PC-3 (cell line): ENCODE measurements around the gene CTBP2. TPM values are rescaled to one million over a fixed set of nuclear protein-coding genes. Genes with fewer than 3 reads are reported as not detected.

ENCODE experiments used
- ATAC-seq: fragments of 200-7000 bp; cut with Tn5 transposase; 2 replicates; pipeline ENCODE4 v1.9.1; 2020; ENCODE audit warnings: mild to moderate bottlenecking, moderate library complexity
- BruUV-seq: library from RNA; stranded (reverse); fragments of 400-500 nt; replicated peaks from 2 replicates; lab custom pipeline; 2021; lab: Mats Ljungman, UMichigan
- CTCF ChIA-PET: fragments of 300-600 bp; sonication (Branson Sonifier 250); formaldehyde crosslinking; loops from one replicate; lab custom pipeline; 2022; ENCODE audit warnings: antibody characterized with exemption; lab: Charles Lee
- POLR2A ChIA-PET: fragments of 300-600 bp; sonication (Branson Sonifier 250); formaldehyde crosslinking; loops from one replicate; lab custom pipeline; 2022; ENCODE audit warnings: antibody characterized with exemption; ENCODE audit not compliant: unreplicated experiment; lab: Charles Lee
- DNase-seq: peaks from one replicate; pipeline ENCODE4 v3.0.0-alpha.2; 2015
- H2AFZ ChIP-seq: fragments of 300-600 bp; sonication (generic); 2 replicates; pipeline ENCODE4 v1.6.0; 2016; ENCODE audit warnings: antibody characterized with exemption, low read length
- H3F3A ChIP-seq: fragments of 300-600 bp; sonication (generic); one replicate; pipeline ENCODE4 v1.6.0; 2017; ENCODE audit warnings: antibody characterized with exemption, low read length, control low read depth, mild to moderate bottlenecking; ENCODE audit not compliant: unreplicated experiment
- H3K27ac ChIP-seq: fragments of 300-600 bp; sonication (generic); 2 replicates; pipeline ENCODE4 v1.5.1; 2016; ENCODE audit warnings: mild to moderate bottlenecking, low read length
- H3K27me3 ChIP-seq: fragments of 300-600 bp; sonication (generic); 2 replicates; pipeline ENCODE4 v1.6.1; 2016; ENCODE audit warnings: low read length, mixed read lengths
- H3K36me3 ChIP-seq: fragments of 300-600 bp; sonication (generic); 2 replicates; pipeline ENCODE4 v1.6.1; 2016; ENCODE audit warnings: low read depth, mixed run types, low read length, mixed read lengths
- H3K4me1 ChIP-seq: fragments of 300-600 bp; sonication (generic); 2 replicates; pipeline ENCODE4 v1.5.1; 2016; ENCODE audit warnings: low read length; ENCODE audit not compliant: insufficient read depth
- H3K4me2 ChIP-seq: fragments of 300-600 bp; sonication (generic); 2 replicates; pipeline ENCODE4 v1.6.0; 2016; ENCODE audit warnings: low read length
- H3K4me3 ChIP-seq: fragments of 300-600 bp; sonication (generic); 2 replicates; pipeline ENCODE4 v1.5.1; 2016; ENCODE audit warnings: mild to moderate bottlenecking, low read length, mixed read lengths
- H3K79me2 ChIP-seq: fragments of 300-600 bp; sonication (generic); 2 replicates; pipeline ENCODE4 v1.6.1; 2017; ENCODE audit warnings: low read length, mixed read lengths
- H3K9ac ChIP-seq: fragments of 300-600 bp; sonication (generic); 2 replicates; pipeline ENCODE4 v1.6.0; 2016; ENCODE audit warnings: mild to moderate bottlenecking, low read length
- H3K9me2 ChIP-seq: fragments of 300-600 bp; sonication (generic); replicated peaks from 2 replicates; pipeline ENCODE4 v1.6.1; 2016; ENCODE audit warnings: mixed run types, low read length, mixed read lengths
- H3K9me3 ChIP-seq: fragments of 300-600 bp; sonication (generic); 2 replicates; pipeline ENCODE4 v1.6.1; 2016; ENCODE audit warnings: low read length, mixed read lengths
- H4K20me1 ChIP-seq: fragments of 300-600 bp; sonication (generic); 2 replicates; pipeline ENCODE4 v1.6.1; 2016; ENCODE audit warnings: low read length, mixed read lengths
- CTCF ChIP-seq: fragments of 300-600 bp; sonication (generic); conservative IDR thresholded peaks from 2 replicates; pipeline ENCODE4 v1.5.1; 2017; ENCODE audit warnings: antibody characterized with exemption, low read depth, mild to moderate bottlenecking, low read length
- EZH2 ChIP-seq: fragments of 300-600 bp; sonication (generic); IDR thresholded peaks from one replicate; pipeline ENCODE4 v1.6.1; 2017; ENCODE audit warnings: antibody characterized with exemption, mild to moderate bottlenecking, low read length; ENCODE audit not compliant: unreplicated experiment
- EZH2phosphoT487 ChIP-seq: fragments of 300-600 bp; sonication (generic); IDR thresholded peaks from 2 replicates; pipeline ENCODE4 v1.6.1; 2018; ENCODE audit warnings: mild to moderate bottlenecking, antibody characterized with exemption, low read length, borderline replicate concordance
- intact Hi-C: fragments of 100-400 bp; cut with micrococcal nuclease; formaldehyde crosslinking; loops from 2 replicates; pipeline ENCODE4 v1.9.0; 2023
- total RNA-seq: library from RNA; depleted of rRNA; stranded (reverse); fragments of >200 nt; gene quantifications from 2 replicates; pipeline ENCODE4 v1.2.3, GENCODE V29; 2014

Gene CTBP2
- total RNA-seq, 1 experiment from 2014 or later, result 78.9 TPM

- no peak for ATAC-seq
- intact Hi-C loops, result no loop called here
Observed at GRCh38 chr10:125192005-125192404, 31.6 kb upstream of the CTBP2 start.

GRCh38 chr10:125190946-125191345 is 30.6 kb upstream of the CTBP2 start:
- Histone ChIP-seq H4K20me1 (no peaks in the 10 kb centered on the region), H3K4me3 (no peak overlapping the region), H2AFZ (no peak overlapping the region), H3K27me3 (no peaks in the 10 kb centered on the region), H3K4me1 (no peaks in the 10 kb centered on the region), H3K79me2 (no peaks in the 10 kb centered on the region), H3K36me3 (no peaks in the 10 kb centered on the region), H3K27ac (no peak overlapping the region), H3K9ac (no peak overlapping the region), H3K9me3 (no peaks in the 10 kb centered on the region), H3K9me2 (no peaks in the 10 kb centered on the region), H3K4me2 (no peak overlapping the region), H3F3A (no peaks in the 10 kb centered on the region)
- POLR2A ChIA-PET, result no interaction called here
- ATAC-seq, result no peak
- DNase-seq, result no peak
- CTCF ChIA-PET, result no interaction called here
- TF ChIP-seq EZH2phosphoT487 (no peak), CTCF (no peak), EZH2 (no peak)
- intact Hi-C loops, result no loop called here
- BruUV-seq, result no TSS peak

More at GRCh38 chr10:125192005-125192404, 31.6 kb upstream of the CTBP2 start:
- Histone ChIP-seq H3K4me2 (no peak overlapping the region), H3K4me3 (no peak overlapping the region), H3K27me3 (no peaks in the 10 kb centered on the region), H4K20me1 (no peaks in the 10 kb centered on the region), H3K9me3 (no peaks in the 10 kb centered on the region), H2AFZ (no peak overlapping the region), H3K27ac (no peak overlapping the region), H3K9me2 (no peaks in the 10 kb centered on the region), H3K36me3 (no peaks in the 10 kb centered on the region), H3K4me1 (no peaks in the 10 kb centered on the region), H3K79me2 (no peaks in the 10 kb centered on the region), H3K9ac (no peak overlapping the region), H3F3A (no peaks in the 10 kb centered on the region)
- CTCF ChIA-PET, result no interaction called here
- POLR2A ChIA-PET, result no interaction called here
- no TSS peak for BruUV-seq
- TF ChIP-seq CTCF (no peak), EZH2 (no peak), EZH2phosphoT487 (no peak)
- no peak for DNase-seq

GRCh38 chr10:125190414-125190813 is 30.1 kb upstream of the CTBP2 start:
- CTCF ChIA-PET, result no interaction called here
- H3K4me1 ChIP-seq, result no peaks in the 10 kb centered on the region
- H3K4me3 ChIP-seq, result no peak overlapping the region
- no peak for TF ChIP-seq EZH2
- H2AFZ ChIP-seq, result no peak overlapping the region
- H3K27me3 ChIP-seq, result no peaks in the 10 kb centered on the region
- no peaks in the 10 kb centered on the region for H3K9me2 ChIP-seq
- H3K9me3 ChIP-seq, result no peaks in the 10 kb centered on the region
- no peaks in the 10 kb centered on the region for H3K79me2 ChIP-seq
- BruUV-seq, result no TSS peak
- no peak overlapping the region for H3K27ac ChIP-seq
- H4K20me1 ChIP-seq, result no peaks in the 10 kb centered on the region
- DNase-seq, result no peak
- ATAC-seq, result no peak
- no peaks in the 10 kb centered on the region for H3F3A ChIP-seq
- intact Hi-C loops, result no loop called here
- POLR2A ChIA-PET, result no interaction called here
- H3K4me2 ChIP-seq, result no peak overlapping the region
- no peaks in the 10 kb centered on the region for H3K36me3 ChIP-seq
- no peak overlapping the region for H3K9ac ChIP-seq
